Measurements from ENCODE around the gene ABLIM1. TPM values are rescaled to one million over a fixed set of nuclear protein-coding genes. Genes with fewer than 3 reads are reported as not detected.
A peak's percentile ranks its signal among the peaks of the same experiment; 100 is the strongest.

Gene ABLIM1
- total RNA-seq, 1 donor from 2014 or later: 70.0 TPM

- peaks cover 3% of the 10 kb centered on the region for H4K20me1 ChIP-seq (ENCODE audit: insufficient read depth, low read length)
- Mint-ChIP-seq H3K9me3 (ENCODE audit: unreplicated experiment) (no peaks in the 10 kb centered on the region), H3K36me3 (ENCODE audit: low read depth, unreplicated experiment) (peaks cover 23% of the 10 kb centered on the region), H3K27me3 (ENCODE audit: low read depth, unreplicated experiment) (no peaks in the 10 kb centered on the region), H3K4me1 (ENCODE audit: low read depth, unreplicated experiment) (no peaks in the 10 kb centered on the region), H3K27ac (ENCODE audit: unreplicated experiment) (no peak overlapping the region), H3K4me3 (ENCODE audit: unreplicated experiment) (no peak overlapping the region)
- no peak overlapping the region for H3K27ac ChIP-seq (ENCODE audit: low read depth, low read length)
- H3K9me3 ChIP-seq (ENCODE audit: insufficient read depth, low read depth, low read length): peaks cover 5% of the 10 kb centered on the region
- H3K79me2 ChIP-seq (ENCODE audit: insufficient read depth, low read length): no peaks in the 10 kb centered on the region
- no peak overlapping the region for H2AFZ ChIP-seq (ENCODE audit: low read depth, low read length)
- no peak overlapping the region for H3K9ac ChIP-seq (ENCODE audit: low read length)
- FAIRE-seq (no peak), DNase-seq (ENCODE audit: low read depth) (no peak)
- H3K4me1 ChIP-seq (ENCODE audit: insufficient read depth, low read length): no peaks in the 10 kb centered on the region
- no peak overlapping the region for H3K4me3 ChIP-seq (ENCODE audit: insufficient read depth, low read depth, low read length)
- H3K36me3 ChIP-seq (ENCODE audit: insufficient read depth, low read length): no peaks in the 10 kb centered on the region
- H3K4me2 ChIP-seq (ENCODE audit: low read length): no peak overlapping the region
- H3K27me3 ChIP-seq (ENCODE audit: insufficient read depth, low read length): peaks cover 20% of the 10 kb centered on the region
- TF ChIP-seq CTCF (IDR thresholded peaks at IDR 0.05; ENCODE audit: insufficient read depth, low read depth, low read length) (no peak), EZH2 (IDR thresholded peaks at IDR 0.05; ENCODE audit: insufficient read depth, low read length) (no peak)
Observed at GRCh38 chr10:114532226-114532625, 125.8 kb downstream of the ABLIM1 start.

- no peaks in the 10 kb centered on the region for H3K9me3 ChIP-seq (ENCODE audit: insufficient read depth, low read depth, low read length)
- H2AFZ ChIP-seq (ENCODE audit: low read depth, low read length): peak overlapping the region; percentile 35
- H3K36me3 ChIP-seq (ENCODE audit: insufficient read depth, low read length): no peaks in the 10 kb centered on the region
- peaks cover 31% of the 10 kb centered on the region for H3K4me1 Mint-ChIP-seq (ENCODE audit: low read depth, unreplicated experiment)
- DNase-seq (ENCODE audit: low read depth): peak; percentile 80
- H3K36me3 Mint-ChIP-seq (ENCODE audit: low read depth, unreplicated experiment): peaks cover 5% of the 10 kb centered on the region
- no peaks in the 10 kb centered on the region for H3K79me2 ChIP-seq (ENCODE audit: insufficient read depth, low read length)
- peaks cover 1% of the 10 kb centered on the region for H3K9me3 Mint-ChIP-seq (ENCODE audit: unreplicated experiment)
- H3K27me3 ChIP-seq (ENCODE audit: insufficient read depth, low read length): peaks cover 37% of the 10 kb centered on the region
- H3K4me3 Mint-ChIP-seq (ENCODE audit: unreplicated experiment): peak overlapping the region; percentile 79
- peak overlapping the region; percentile 83 for H3K27ac Mint-ChIP-seq (ENCODE audit: unreplicated experiment)
- peak overlapping the region; percentile 35 for H3K9ac ChIP-seq (ENCODE audit: low read length)
- H3K4me3 ChIP-seq (ENCODE audit: insufficient read depth, low read depth, low read length): peak overlapping the region; percentile 45
- no peak for FAIRE-seq
- no peaks in the 10 kb centered on the region for H3K27me3 Mint-ChIP-seq (ENCODE audit: low read depth, unreplicated experiment)
- H4K20me1 ChIP-seq (ENCODE audit: insufficient read depth, low read length): peaks cover 20% of the 10 kb centered on the region
- no peak for TF ChIP-seq CTCF (IDR thresholded peaks at IDR 0.05; ENCODE audit: insufficient read depth, low read depth, low read length)
- TF ChIP-seq EZH2 (IDR thresholded peaks at IDR 0.05; ENCODE audit: insufficient read depth, low read length): no peak
- peak overlapping the region; percentile 83 for H3K4me2 ChIP-seq (ENCODE audit: low read length)
- H3K4me1 ChIP-seq (ENCODE audit: insufficient read depth, low read length): peaks cover 16% of the 10 kb centered on the region
- peak overlapping the region; percentile 10 for H3K27ac ChIP-seq (ENCODE audit: low read depth, low read length)
Observed at GRCh38 chr10:114526504-114527238, 131.4 kb downstream of the ABLIM1 start.

- H3K27ac ChIP-seq (ENCODE audit: low read depth, low read length): peak overlapping the region; percentile 10
- FAIRE-seq (no peak), DNase-seq (ENCODE audit: low read depth) (peak; percentile 52)
- H4K20me1 ChIP-seq (ENCODE audit: insufficient read depth, low read length): peaks cover 20% of the 10 kb centered on the region
- H3K79me2 ChIP-seq (ENCODE audit: insufficient read depth, low read length): no peaks in the 10 kb centered on the region
- H3K4me2 ChIP-seq (ENCODE audit: low read length): peak overlapping the region; percentile 83
- Mint-ChIP-seq H3K4me3 (ENCODE audit: unreplicated experiment) (peak overlapping the region; percentile 79), H3K27ac (ENCODE audit: unreplicated experiment) (peak overlapping the region; percentile 83), H3K4me1 (ENCODE audit: low read depth, unreplicated experiment) (peaks cover 35% of the 10 kb centered on the region), H3K9me3 (ENCODE audit: unreplicated experiment) (peaks cover 1% of the 10 kb centered on the region), H3K27me3 (ENCODE audit: low read depth, unreplicated experiment) (no peaks in the 10 kb centered on the region), H3K36me3 (ENCODE audit: low read depth, unreplicated experiment) (peaks cover 8% of the 10 kb centered on the region)
- TF ChIP-seq CTCF (IDR thresholded peaks at IDR 0.05; ENCODE audit: insufficient read depth, low read depth, low read length): no peak
- TF ChIP-seq EZH2 (IDR thresholded peaks at IDR 0.05; ENCODE audit: insufficient read depth, low read length): no peak
- peak overlapping the region; percentile 45 for H3K4me3 ChIP-seq (ENCODE audit: insufficient read depth, low read depth, low read length)
- peak overlapping the region; percentile 35 for H3K9ac ChIP-seq (ENCODE audit: low read length)
- H3K36me3 ChIP-seq (ENCODE audit: insufficient read depth, low read length): no peaks in the 10 kb centered on the region
- H3K27me3 ChIP-seq (ENCODE audit: insufficient read depth, low read length): peaks cover 37% of the 10 kb centered on the region
- no peak overlapping the region for H2AFZ ChIP-seq (ENCODE audit: low read depth, low read length)
- peaks cover 16% of the 10 kb centered on the region for H3K4me1 ChIP-seq (ENCODE audit: insufficient read depth, low read length)
- H3K9me3 ChIP-seq (ENCODE audit: insufficient read depth, low read depth, low read length): no peaks in the 10 kb centered on the region
Observed at GRCh38 chr10:114526126-114526503, 132.0 kb downstream of the ABLIM1 start.
